Endothelial cell of umbilical vein (primary cell): ENCODE results near the gene API5. TPM values are rescaled to one million over a fixed set of nuclear protein-coding genes. Genes with fewer than 3 reads are reported as not detected.

Experiments used
- BruUV-seq: library from RNA; stranded (reverse); fragments of 400-500 nt; replicated peaks from 2 replicates; lab custom pipeline; 2021; lab: Mats Ljungman, UMichigan
- CTCF ChIA-PET: fragments of 300-600, 350-600 bp; sonication (Branson Sonifier 250); formaldehyde crosslinking; loops from one replicate; lab custom pipeline; 2021; ENCODE audit warnings: antibody characterized with exemption, inconsistent platforms; lab: Charles Lee
- POLR2A ChIA-PET: fragments of 300-600, 350-600 bp; sonication (Branson Sonifier 250); formaldehyde crosslinking; loops from one replicate; lab custom pipeline; 2021; ENCODE audit warnings: antibody characterized with exemption, inconsistent platforms; lab: Charles Lee
- DNase-seq: peaks from one replicate; pipeline ENCODE4 v3.0.0-alpha.2; 2011; ENCODE audit warnings: low read depth, low spot score
- FAIRE-seq: peaks from 2 replicates; lab custom pipeline; 2011; peaks lifted over from hg19 to GRCh38; lab: Jason Lieb, UNC
- H2AFZ ChIP-seq: 2 replicates; pipeline ENCODE4 v1.6.0; 2012; ENCODE audit warnings: low read depth, low read length, control low read depth, inconsistent platforms
- H3K27ac ChIP-seq: 2 replicates; pipeline ENCODE4 v1.5.1; 2011; ENCODE audit warnings: low read depth, mild to moderate bottlenecking, control low read depth, low read length, moderate library complexity; ENCODE audit not compliant: insufficient read depth
- H3K27me3 ChIP-seq, 2 experiments: 2 replicates each; pipeline versions ENCODE4 v1.6.0 to v1.6.1; 2011; ENCODE audit warnings: low read length in 2 of 2, mixed read lengths in 1 of 2; ENCODE audit not compliant: control insufficient read depth in 2 of 2, insufficient read depth in 2 of 2
- H3K36me3 ChIP-seq, 2 experiments: 2 replicates in 1 of 2; 3 replicates in 1 of 2; pipeline ENCODE4 v1.5.1; 2011; ENCODE audit warnings: low read length in 2 of 2, mild to moderate bottlenecking in 1 of 2, moderate library complexity in 1 of 2; ENCODE audit not compliant: control insufficient read depth in 2 of 2, insufficient read depth in 2 of 2; ENCODE audit errors: extremely low read depth in 1 of 2
- H3K4me1 ChIP-seq: 3 replicates; pipeline ENCODE4 v1.5.1; 2011; ENCODE audit warnings: mild to moderate bottlenecking, low read length; ENCODE audit not compliant: control insufficient read depth, insufficient read depth; ENCODE audit errors: extremely low read depth
- H3K4me2 ChIP-seq: 2 replicates; pipeline ENCODE4 v1.6.1; 2011; ENCODE audit warnings: low read length, control low read depth, mixed read lengths; ENCODE audit not compliant: insufficient read depth
- H3K4me3 ChIP-seq, 3 experiments: fragments of 200-600 bp in 1 of 3; sonication (generic), shearing (Covaris generic) in 1 of 3; replicated peaks in 1 of 3; 2 replicates each; pipeline ENCODE4 v1.5.1; 2011 to 2016; ENCODE audit warnings: control low read depth in 3 of 3, low read length in 3 of 3, mild to moderate bottlenecking in 2 of 3, inconsistent platforms in 1 of 3, low read depth in 1 of 3, moderate library complexity in 1 of 3; ENCODE audit not compliant: insufficient read depth in 1 of 3
- H3K79me2 ChIP-seq: 2 replicates; pipeline ENCODE4 v1.6.0; 2012; ENCODE audit warnings: low read length, inconsistent platforms; ENCODE audit not compliant: control insufficient read depth, insufficient read depth
- H3K9ac ChIP-seq: replicated peaks from 2 replicates; pipeline ENCODE3; 2011; ENCODE audit warnings: low read length, control low read depth; ENCODE audit not compliant: insufficient read depth; ENCODE audit errors: extremely low read depth
- H3K9me1 ChIP-seq: replicated peaks from 3 replicates; pipeline ENCODE4 v1.6.0; 2011; ENCODE audit warnings: mild to moderate bottlenecking, low read length; ENCODE audit not compliant: control insufficient read depth, insufficient read depth; ENCODE audit errors: extremely low read depth
- H3K9me3 ChIP-seq: replicated peaks from 2 replicates; pipeline ENCODE4 v1.5.1; 2012; ENCODE audit warnings: low read length, inconsistent platforms; ENCODE audit not compliant: control insufficient read depth, insufficient read depth
- H4K20me1 ChIP-seq: replicated peaks from 2 replicates; pipeline ENCODE3; 2011; ENCODE audit warnings: mild to moderate bottlenecking, low read length; ENCODE audit not compliant: control insufficient read depth, insufficient read depth; ENCODE audit errors: extremely low read depth
- EZH2 ChIP-seq: IDR thresholded peaks from 2 replicates; pipeline ENCODE4 v1.6.1; 2012; ENCODE audit warnings: borderline replicate concordance, low read depth, mild to moderate bottlenecking, moderate library complexity, low read length, inconsistent platforms; ENCODE audit not compliant: severe bottlenecking
- FOS ChIP-seq: IDR thresholded peaks from 2 replicates; pipeline ENCODE4 v1.6.1; 2011; ENCODE audit warnings: mild to moderate bottlenecking, low read length, moderate library complexity, borderline replicate concordance; ENCODE audit not compliant: insufficient read depth
- GATA2 ChIP-seq: IDR thresholded peaks from 2 replicates; pipeline ENCODE4 v1.7.0; 2011; ENCODE audit warnings: low read depth, mild to moderate bottlenecking, moderate library complexity, mixed read lengths, low read length; ENCODE audit not compliant: insufficient read length, insufficient read depth
- JUN ChIP-seq: IDR thresholded peaks from 2 replicates; pipeline ENCODE4 v1.6.1; 2011; ENCODE audit warnings: borderline replicate concordance, low read depth; ENCODE audit not compliant: insufficient read length, insufficient read depth
- MAX ChIP-seq: IDR thresholded peaks from 2 replicates; pipeline ENCODE4 v1.6.1; 2011; ENCODE audit not compliant: insufficient read depth, insufficient read length
- MYC ChIP-seq: IDR thresholded peaks from one replicate; pipeline ENCODE4 v1.6.1; 2011; ENCODE audit warnings: mild to moderate bottlenecking, low read depth, low read length
- POLR2A ChIP-seq: IDR thresholded peaks from 2 replicates; pipeline ENCODE4 v1.6.1; 2012; ENCODE audit warnings: low read depth, mild to moderate bottlenecking, control low read depth, low read length
- POLR2AphosphoS5 ChIP-seq: IDR thresholded peaks from 2 replicates; pipeline ENCODE4 v1.6.1; 2012; ENCODE audit warnings: low read depth, mild to moderate bottlenecking, control low read depth, low read length, moderate library complexity; ENCODE audit not compliant: insufficient read depth
- dilution Hi-C: fragments of 300-500 bp; cut with MboI; formaldehyde crosslinking; loops from one replicate; pipeline ENCODE4 v1.15.0; 2019; ENCODE audit warnings: low sequenced_read_pairs; ENCODE audit not compliant: extremely low pct_ligation_motif_present
- intact Hi-C: fragments of 100-400 bp; cut with micrococcal nuclease; formaldehyde crosslinking; loops from one replicate; pipeline ENCODE4 v1.10.0; 2022
- polyA plus RNA-seq, 4 experiments: library from polyadenylated mRNA; depleted of rRNA in 3 of 4; stranded (reverse) in 3 of 4; unstranded in 1 of 4; fragments of >200 nt; gene quantifications; 2 replicates each; pipeline versions ENCODE4 v1.2.1 to v1.2.3, GENCODE V29; 2011 to 2012; ENCODE audit warnings: missing spikeins in 1 of 4
- total RNA-seq: library from RNA; stranded (reverse); gene quantifications from 2 replicates; pipeline ENCODE4 v1.2.3, GENCODE V29; 2021
- TF ChIP-seq, protein P1 (sequence below), 2 donors: IDR thresholded peaks; 1 replicate in 1 of 2; 2 replicates in 1 of 2; pipeline ENCODE4 v1.5.1; 2011; ENCODE audit warnings: low read length in 2 of 2, mild to moderate bottlenecking in 2 of 2, moderate library complexity in 2 of 2, control low read depth in 1 of 2, inconsistent platforms in 1 of 2, low read depth in 1 of 2; ENCODE audit not compliant: insufficient read depth in 1 of 2; ENCODE audit errors: extremely low read depth in 1 of 2

Gene API5
- total and polyA plus RNA-seq, 2 donors (not counting 3 experiments of a cell fraction or from before 2014, with no cell fraction given), result 26.5 to 103 TPM

DNA sequence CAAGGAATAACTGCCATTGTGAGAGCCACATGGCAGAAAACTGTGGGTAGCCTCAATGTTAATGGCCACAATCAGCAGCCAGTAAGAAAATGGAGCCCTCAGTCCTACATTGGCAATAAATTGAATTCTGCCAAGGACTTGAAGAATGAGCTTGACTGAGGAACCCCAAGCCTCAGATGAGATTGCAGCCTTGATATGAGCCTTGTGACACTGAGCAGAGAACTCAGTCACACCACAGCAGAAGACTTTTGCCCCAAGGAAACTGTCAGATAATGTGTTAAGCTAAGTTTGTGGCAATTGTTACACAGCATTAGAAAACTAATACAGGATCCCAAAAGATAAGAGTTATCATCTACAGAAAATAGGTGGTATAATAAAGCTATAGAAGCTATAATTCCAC lies 44.5 kb downstream of the API5 start:
- H4K20me1 ChIP-seq, result no peaks in the 10 kb centered on the region
- DNase-seq (no peak), FAIRE-seq (no peak)
- no peak for TF ChIP-seq POLR2A
- TF ChIP-seq MYC, result no peak
- no peak for TF ChIP-seq JUN
- TF ChIP-seq POLR2AphosphoS5, result no peak
- TF ChIP-seq GATA2, result no peak
- no peak for TF ChIP-seq MAX
- TF ChIP-seq FOS, result no peak
- no peak for TF ChIP-seq EZH2
- TF ChIP-seq, protein P1, sequence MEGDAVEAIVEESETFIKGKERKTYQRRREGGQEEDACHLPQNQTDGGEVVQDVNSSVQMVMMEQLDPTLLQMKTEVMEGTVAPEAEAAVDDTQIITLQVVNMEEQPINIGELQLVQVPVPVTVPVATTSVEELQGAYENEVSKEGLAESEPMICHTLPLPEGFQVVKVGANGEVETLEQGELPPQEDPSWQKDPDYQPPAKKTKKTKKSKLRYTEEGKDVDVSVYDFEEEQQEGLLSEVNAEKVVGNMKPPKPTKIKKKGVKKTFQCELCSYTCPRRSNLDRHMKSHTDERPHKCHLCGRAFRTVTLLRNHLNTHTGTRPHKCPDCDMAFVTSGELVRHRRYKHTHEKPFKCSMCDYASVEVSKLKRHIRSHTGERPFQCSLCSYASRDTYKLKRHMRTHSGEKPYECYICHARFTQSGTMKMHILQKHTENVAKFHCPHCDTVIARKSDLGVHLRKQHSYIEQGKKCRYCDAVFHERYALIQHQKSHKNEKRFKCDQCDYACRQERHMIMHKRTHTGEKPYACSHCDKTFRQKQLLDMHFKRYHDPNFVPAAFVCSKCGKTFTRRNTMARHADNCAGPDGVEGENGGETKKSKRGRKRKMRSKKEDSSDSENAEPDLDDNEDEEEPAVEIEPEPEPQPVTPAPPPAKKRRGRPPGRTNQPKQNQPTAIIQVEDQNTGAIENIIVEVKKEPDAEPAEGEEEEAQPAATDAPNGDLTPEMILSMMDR (IDR thresholded peaks at IDR 0.05; ENCODE audit: extremely low read depth in 1 of 2, insufficient read depth in 1 of 2, low read depth in 1 of 2, low read length in 2 of 2), result no peak
- ChIA-PET CTCF (interaction anchor here (1.2 kb wide), 1 partner anchor 45 kb away, joined by 4 read pairs; no protein-coding TSS in a partner anchor), POLR2A (no interaction called here)
- no peak overlapping the region for H3K4me2 ChIP-seq
- peaks cover 23% of the 10 kb centered on the region for H3K79me2 ChIP-seq
- H2AFZ ChIP-seq, result no peak overlapping the region
- no peaks in the 10 kb centered on the region for H3K9me3 ChIP-seq
- H3K27ac ChIP-seq, result no peak overlapping the region
- H3K36me3 ChIP-seq, result no peaks in the 10 kb centered on the region
- intact Hi-C loops (no loop called here), dilution Hi-C loops (no loop called here)
- H3K9me1 ChIP-seq, result no peaks in the 10 kb centered on the region
- peaks cover 17% of the 10 kb centered on the region for H3K4me1 ChIP-seq
- no peak overlapping the region for H3K9ac ChIP-seq
- no TSS peak for BruUV-seq
- H3K4me3 ChIP-seq, result no peak overlapping the region
- no peaks in the 10 kb centered on the region for H3K27me3 ChIP-seq
